ENCODE results near the gene SFTPA1.
"Not testable (repeated sequence)": the region's sequence is repeated elsewhere in the genome, so short reads cannot be mapped to it uniquely, and the experiment has no call there.

- TF ChIP-seq EZH2phosphoT487 (conservative IDR thresholded peaks at IDR 0.05; ENCODE audit: low read length); CTCF (IDR thresholded peaks at IDR 0.05; ENCODE audit: insufficient read depth, low read length, poor library complexity, severe bottlenecking): not testable (repeated sequence)
Observed at GRCh38 chr10:79582954-79583353, 27.8 kb upstream of the SFTPA1 start.
